T47D (cell line): ENCODE results near the gene RFX4.
A peak's percentile ranks its signal among the peaks of the same experiment; 100 is the strongest.

Experiments used
- DNase-seq, 2 experiments: peaks; one replicate each; pipeline versions ENCODE4 v3.0.0 to v3.0.0-alpha.2; 2011 to 2012; ENCODE audit warnings: low read depth in 1 of 2, low spot score in 1 of 2
- JUND ChIP-seq: IDR thresholded peaks from 2 replicates; pipeline ENCODE4 v1.6.1; 2012; ENCODE audit warnings: low read depth
- in situ Hi-C: cut with HindIII; loops from 2 replicates; pipeline ENCODE4 v1.10.0; 2016; ENCODE audit warnings: low sequenced_read_pairs, low pct_unique_long_range_greater_than_20kb

The RFX4 gene

GRCh38 chr12:106692896-106693820 lies 110.4 kb downstream of the RFX4 start:
- no peak for TF ChIP-seq JUND
- DNase-seq = no peak
- in situ Hi-C loops = no loop called here

GRCh38 chr12:106696071-106696470 lies 113.3 kb downstream of the RFX4 start:
- in situ Hi-C loops = no loop called here
- TF ChIP-seq JUND = no peak
- no peak for DNase-seq

GRCh38 chr12:106696681-106697417 lies 114.0 kb downstream of the RFX4 start:
- DNase-seq = no peak
- no peak for TF ChIP-seq JUND
- in situ Hi-C loops = no loop called here

GRCh38 chr12:106704081-106704480 lies 121.3 kb downstream of the RFX4 start:
- in situ Hi-C loops = no loop called here
- no peak for TF ChIP-seq JUND
- DNase-seq = no peak

- DNase-seq = no peak
- in situ Hi-C loops = no loop called here
- no peak for TF ChIP-seq JUND
Measured at GRCh38 chr12:106705971-106706370, 123.2 kb downstream of the RFX4 start.

GRCh38 chr12:106709068-106709511 lies 126.3 kb downstream of the RFX4 start:
- TF ChIP-seq JUND = no peak
- in situ Hi-C loops = no loop called here
- peak in 1 of 2 experiments; percentile 17 for DNase-seq

- no peak for TF ChIP-seq JUND
- no peak for DNase-seq
- in situ Hi-C loops = no loop called here
Measured at GRCh38 chr12:106710143-106710893, 127.5 kb downstream of the RFX4 start.

GRCh38 chr12:106711316-106711715 lies 128.5 kb downstream of the RFX4 start:
- no peak for DNase-seq
- TF ChIP-seq JUND = no peak
- in situ Hi-C loops = no loop called here

- in situ Hi-C loops = no loop called here
- no peak for DNase-seq
Measured at GRCh38 chr12:106712768-106713167, 130.0 kb downstream of the RFX4 start.

GRCh38 chr12:106714926-106715325 lies 132.1 kb downstream of the RFX4 start:
- DNase-seq = no peak
- TF ChIP-seq JUND = no peak
- in situ Hi-C loops = no loop called here

More at GRCh38 chr12:106712768-106713167, 130.0 kb downstream of the RFX4 start:
- no peak for TF ChIP-seq JUND

- in situ Hi-C loops = no loop called here
- no peak for TF ChIP-seq JUND
Measured at GRCh38 chr12:106715582-106715981, 132.8 kb downstream of the RFX4 start.

GRCh38 chr12:106717673-106718072 lies 134.9 kb downstream of the RFX4 start:
- DNase-seq = no peak
- in situ Hi-C loops = no loop called here
- no peak for TF ChIP-seq JUND

More at GRCh38 chr12:106715582-106715981, 132.8 kb downstream of the RFX4 start:
- DNase-seq = no peak
